HG03095 (cell line): Measurements from ENCODE around the gene MBD3.
A peak's percentile ranks its signal among the peaks of the same experiment; 100 is the strongest.
"Not testable (repeated sequence)": the region's sequence is repeated elsewhere in the genome, so short reads cannot be mapped to it uniquely, and the experiment has no call there.

Experiments used
- ATAC-seq: cut with Tn5 transposase; IDR thresholded peaks from one replicate; pipeline ENCODE4 v1.9.1; 2021; ENCODE audit warnings: moderate library complexity; ENCODE audit not compliant: unreplicated experiment

MBD3 gene, protein sequence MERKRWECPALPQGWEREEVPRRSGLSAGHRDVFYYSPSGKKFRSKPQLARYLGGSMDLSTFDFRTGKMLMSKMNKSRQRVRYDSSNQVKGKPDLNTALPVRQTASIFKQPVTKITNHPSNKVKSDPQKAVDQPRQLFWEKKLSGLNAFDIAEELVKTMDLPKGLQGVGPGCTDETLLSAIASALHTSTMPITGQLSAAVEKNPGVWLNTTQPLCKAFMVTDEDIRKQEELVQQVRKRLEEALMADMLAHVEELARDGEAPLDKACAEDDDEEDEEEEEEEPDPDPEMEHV

DNA sequence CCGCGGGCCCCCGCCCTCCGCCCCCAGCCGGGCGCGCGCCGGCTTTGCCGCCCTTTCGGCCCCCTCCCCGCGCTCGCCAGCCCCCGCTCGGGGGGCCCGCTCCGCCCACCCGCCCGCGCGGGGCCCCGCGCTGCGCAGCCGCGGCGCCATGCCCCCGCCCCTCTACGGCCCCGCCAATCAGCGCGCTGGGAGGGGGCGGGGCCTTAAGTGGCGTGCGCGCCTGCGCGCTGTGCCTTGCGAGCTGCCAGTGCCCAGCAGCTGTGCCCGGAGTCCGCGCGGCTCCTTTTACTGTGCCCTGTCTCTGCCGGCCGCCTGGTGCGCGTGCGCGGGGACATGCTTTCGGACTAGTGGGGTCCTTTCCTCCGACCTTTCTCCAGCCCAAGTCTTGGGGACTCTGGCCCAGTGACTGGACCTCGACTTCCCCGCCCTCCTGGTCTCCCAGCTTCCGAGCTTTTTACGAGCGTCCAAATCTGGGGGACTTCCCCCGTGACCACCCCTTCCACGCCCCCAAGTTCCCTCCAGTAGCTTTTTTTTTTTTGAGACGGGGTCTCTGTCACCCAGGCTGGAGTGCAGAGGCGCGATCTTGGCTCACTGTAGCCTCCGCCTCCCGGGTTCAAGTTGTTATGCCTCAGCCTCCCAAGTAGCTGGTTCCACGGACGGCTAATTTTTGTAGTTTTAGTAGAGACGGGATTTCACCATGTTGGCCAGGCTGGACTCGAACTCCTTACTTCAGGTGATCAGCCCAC is at the start of gene MBD3:
TSS of gene MBD3 (minus strand) at position 111 of the 746 bp plus-strand sequence. CDS start 234 bp downstream, outside the sequence.
- ATAC-seq, result peak; percentile 58

DNA sequence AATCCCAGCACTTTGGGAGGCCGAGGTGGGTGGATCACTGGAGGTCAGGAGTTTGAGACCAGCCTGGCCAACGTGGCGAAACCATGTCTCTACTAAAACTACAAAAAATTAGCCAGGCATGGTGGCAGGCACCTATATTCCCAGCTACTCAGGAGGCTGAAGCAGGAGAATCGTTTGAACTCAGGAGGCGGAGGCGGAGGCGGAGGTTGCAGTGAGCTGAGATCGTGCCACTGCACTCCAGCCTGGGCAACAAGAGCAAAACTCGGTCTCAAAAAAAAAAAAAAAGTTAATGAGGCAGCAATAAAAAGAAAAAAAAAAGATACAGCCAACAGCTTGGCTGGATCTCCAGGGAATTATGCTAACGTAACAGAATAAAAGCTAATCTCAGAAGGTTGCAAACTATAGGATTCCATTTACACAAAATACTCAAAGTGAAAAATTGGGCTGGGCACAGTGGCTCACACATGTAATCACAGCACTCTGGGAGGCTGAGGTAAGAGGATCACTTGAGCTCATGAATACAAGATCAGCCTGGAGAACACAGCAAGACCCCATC is 48.3 kb upstream of the MBD3 start:
- ATAC-seq, result not testable (repeated sequence)

DNA sequence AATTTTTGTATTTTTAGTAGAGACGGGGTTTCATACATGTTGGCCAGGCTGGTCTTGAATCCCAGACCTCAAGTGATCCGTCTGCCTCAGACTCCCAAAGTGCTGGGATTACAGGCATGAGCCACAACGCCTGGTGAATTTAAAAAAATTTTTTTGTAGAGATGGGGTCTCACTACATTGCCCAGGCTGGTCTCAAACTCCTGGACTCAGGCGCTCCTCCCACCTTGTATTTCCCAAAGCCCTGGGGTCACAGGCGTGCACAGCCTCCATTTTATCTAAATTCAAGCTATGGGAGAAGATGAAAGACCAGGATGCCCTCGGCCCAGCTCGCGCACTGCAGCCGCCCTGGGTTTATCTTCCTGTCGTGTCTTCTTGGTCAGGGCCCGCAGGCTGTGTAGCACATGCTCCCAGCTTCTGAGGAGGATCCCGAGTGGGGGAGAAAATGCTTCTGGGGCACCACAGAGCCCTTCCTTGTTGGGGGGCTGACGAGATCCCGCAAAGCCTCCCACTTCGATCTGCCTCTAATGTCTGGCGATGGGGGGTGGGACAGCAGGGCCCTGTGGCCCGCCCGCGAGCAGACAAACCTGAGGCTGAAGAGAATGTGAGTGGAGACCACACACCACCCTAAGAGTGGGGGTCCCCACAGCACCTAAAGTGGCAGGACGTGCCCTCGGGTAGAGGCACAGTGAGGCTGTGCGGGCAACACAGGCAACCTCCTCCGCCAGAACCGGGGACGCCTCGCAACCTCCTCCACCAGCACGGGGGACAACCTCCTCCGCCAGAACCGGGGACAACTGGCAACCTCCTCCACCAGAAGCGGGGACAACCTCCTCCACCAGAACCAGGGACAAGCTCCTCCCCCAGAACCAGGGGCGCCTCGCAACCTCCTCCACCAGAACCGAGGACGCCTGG is 43.9 kb upstream of the MBD3 start:
- no peak for ATAC-seq

DNA sequence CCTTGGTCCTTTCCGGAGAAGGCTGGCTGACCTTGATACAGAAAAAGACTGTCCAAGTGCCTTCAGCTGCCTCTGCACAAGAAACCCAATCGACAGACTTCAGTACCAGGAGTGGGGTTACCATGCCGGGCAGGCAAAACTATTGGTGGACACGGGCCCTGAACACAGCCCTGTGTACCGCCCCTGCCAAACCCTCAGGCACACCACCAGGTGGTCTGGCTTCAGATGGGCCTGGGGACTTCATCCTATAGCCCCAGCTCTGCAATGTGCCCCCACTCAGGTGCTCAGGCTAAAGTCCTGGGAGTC is 42.2 kb upstream of the MBD3 start:
- ATAC-seq, result no peak

DNA sequence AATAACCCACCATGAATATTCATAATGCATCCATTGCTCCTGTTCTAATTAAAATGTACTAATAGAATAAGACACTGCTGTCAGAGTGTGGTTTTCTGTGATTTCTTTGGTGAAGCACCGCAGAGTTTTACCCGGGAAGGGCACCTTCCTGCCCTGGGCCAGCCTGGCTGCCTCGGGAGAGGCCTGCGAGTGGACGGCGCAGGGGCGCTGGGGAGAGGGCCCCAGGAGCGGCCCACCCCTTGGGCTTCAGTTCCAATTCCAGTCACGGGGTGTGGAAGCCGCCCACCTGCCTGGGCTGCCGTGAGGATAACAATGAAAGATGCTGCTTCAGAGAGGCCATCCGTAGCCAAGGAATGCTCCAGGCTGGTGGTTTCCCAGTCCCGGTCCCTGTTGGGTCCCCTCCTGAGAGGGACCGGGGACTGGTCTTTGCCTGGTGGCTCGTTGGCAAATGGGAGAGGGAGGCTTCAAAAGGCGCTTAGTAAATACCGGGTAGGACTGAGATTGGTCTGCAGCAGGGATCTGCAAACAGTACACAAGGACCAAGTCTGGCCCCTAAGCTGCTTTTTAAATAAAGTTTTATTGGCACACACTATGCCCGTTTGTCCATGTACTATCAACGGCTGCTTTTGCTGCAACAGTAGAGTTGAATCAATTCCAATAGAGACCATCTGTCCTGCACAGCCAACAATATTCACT is 41.7 kb upstream of the MBD3 start:
- ATAC-seq, result no peak

DNA sequence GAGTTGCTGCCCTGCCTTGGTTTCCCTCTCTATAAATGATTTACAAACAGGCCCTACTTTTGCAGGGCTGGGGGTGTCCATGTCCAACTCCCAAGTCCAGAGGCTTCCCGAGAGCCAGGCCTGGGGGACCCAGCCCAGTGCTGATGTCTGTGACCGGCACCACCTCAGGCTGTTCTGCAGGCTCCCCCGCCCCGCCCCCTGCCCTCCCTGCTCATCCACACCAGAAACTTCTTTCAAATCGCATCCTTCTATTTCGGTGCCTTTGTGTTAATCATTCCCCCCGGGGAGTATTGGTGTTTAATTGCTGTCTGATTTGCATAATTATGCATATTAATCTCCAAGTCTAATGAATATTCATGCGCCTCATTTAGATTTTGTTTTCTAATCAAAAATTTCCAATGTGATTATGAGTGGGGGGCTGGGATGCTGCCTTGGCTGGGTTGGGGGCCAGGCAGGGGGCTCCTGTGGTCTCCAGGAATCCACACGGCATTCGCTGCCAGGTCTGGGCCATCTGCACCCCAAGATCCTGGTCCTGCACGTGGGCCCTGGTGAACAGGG is 40.7 kb upstream of the MBD3 start:
- ATAC-seq, result no peak

DNA sequence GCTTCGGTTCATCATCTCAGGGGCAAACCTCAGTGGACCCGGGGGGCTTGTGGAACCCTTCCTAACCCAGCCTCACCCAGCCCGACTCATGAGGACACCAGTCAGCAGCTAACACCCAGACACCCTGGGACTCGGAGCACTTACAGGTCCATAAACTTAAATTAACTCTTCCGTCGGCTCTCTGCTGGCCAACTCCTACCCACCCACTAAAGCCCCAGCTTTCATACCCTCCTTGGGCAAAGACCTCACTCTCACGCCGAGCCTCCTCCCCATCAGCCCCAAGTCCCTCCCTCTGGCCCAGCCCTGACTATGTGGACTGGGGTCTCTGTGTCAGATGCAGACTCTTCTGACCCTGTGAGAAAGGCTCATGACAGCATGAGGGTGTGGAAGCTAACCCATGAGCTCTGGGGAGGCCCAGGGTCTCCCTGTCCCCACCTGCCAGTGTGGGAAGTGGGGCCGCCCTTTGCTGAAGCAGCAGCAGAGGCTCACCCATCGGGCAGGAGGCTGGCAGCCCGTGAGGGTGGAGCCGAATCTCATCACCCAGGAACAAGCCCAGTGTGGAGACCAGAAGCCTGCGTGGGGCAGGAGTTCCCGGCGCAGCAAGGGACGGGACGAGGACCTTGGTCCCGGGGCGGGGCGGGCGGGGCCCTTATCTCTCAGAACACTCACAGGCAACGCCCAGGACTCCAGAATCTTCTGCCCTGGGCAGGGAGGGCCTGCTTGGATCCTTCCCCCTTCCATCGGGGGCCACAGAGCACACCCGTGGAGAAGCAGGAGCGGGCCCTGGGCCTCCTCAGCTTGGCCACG is 40.0 kb upstream of the MBD3 start:
- no peak for ATAC-seq

DNA sequence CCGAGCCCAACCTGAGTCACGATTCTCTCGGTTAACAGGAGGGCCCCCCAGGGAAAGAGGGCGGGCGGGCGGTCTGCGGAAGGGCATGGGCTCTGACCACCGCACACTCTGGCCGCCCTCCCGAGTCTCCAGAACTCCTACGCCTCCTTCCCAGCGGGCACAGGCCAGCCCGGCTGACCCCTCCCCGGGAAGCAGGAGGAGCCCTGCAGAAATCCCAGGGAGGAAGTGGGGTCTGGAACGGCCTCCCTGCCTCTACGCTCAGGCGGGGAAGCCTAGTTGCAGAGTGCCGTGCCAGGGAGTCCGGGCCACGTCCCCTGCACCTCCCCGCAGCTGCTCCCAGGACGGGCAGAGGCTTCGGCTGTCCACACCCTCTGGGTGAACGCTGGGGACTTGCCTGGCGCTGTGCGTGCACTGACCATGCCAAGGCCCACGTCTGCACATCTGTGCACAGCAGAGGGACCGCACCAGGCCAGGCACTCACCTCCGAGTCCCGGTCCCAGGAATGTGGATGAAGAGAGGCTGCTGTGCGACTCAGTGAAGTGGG is 39.0 kb upstream of the MBD3 start:
- ATAC-seq, result no peak

DNA sequence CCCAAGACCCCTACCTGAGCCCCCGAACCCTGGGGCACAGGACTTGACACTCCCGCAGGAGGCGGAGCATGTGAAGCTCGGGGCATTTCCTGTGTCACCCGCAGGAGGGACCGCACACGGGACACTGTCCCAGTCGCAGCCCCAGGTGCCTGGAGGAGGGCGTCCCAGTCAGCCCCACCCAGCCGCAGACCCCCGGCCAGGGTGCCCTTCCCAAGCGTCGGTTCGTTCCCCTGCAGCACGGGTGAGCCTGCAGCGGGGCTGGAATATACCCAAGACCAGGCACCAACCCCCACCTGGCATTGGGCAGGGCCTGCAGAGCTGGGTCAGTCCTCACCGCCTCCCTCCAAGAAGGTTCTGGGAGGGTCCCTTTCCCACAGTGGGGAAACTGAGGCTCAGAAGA is 38.1 kb upstream of the MBD3 start:
- ATAC-seq, result no peak

DNA sequence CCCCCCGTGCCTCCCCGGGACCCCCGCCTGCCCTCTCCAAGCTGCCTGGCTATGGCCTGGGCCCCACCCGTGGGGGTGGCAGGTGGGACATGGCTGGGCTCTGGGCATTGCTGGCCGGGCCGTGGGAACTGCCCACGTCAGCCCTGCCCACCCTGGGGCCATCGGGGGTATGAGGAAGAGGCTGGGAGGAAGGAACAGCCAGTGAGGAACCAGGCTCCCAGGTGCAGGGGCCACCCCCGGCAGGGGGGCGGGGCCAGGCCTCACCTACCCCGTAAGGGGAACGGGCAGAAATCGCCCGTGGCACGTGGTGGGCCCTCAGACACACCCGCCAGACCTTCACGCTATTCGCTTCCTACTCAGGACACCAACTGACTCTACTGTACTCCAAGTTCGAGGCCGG is 37.3 kb upstream of the MBD3 start:
- no peak for ATAC-seq

DNA sequence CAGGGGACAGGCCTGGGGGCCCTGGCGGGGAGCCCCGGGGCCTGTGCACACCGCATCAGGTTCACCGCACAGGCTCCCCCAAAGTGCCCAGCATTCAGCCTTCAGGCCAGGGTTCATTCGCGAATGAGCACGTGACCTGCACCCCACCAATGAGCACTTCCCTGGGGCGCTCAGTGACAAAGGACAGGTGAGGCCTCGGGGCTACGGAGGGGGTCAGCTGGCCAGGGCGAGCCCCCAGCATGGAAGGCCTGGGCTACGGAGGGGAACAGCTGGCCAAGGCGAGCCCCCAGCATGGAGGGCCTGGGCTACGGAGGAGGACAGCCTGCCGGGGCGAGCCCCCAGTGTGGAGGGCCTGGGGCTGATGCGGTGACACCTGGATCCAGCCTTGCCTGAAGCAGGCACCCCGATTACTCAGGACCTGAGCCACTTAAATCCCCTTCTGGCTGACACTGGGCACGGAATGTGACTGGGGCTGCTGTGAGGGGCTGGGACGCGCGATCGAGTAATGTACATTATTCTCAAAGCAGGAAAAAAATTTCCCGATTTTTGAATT is 36.7 kb upstream of the MBD3 start:
- ATAC-seq, result no peak

DNA sequence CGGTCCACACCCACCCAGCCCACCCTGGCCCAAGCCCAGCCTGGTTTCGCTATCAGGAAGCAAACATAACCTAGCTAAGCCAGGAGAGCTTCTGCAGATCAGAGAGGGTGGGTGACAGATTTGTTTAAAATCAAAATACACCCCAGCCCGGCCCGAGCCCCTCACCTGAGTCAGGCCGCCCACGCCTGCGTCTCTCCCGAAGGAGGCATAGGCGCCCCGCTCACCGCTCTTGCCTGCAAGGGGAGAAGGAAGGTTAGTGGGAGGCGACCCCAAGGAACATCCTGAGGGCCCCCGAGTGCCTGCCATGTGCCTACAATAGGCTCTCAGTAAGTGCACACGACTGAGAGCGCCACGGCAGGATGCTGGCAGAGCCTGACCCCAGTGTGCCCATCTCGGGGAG is 34.5 kb upstream of the MBD3 start:
- no peak for ATAC-seq

DNA sequence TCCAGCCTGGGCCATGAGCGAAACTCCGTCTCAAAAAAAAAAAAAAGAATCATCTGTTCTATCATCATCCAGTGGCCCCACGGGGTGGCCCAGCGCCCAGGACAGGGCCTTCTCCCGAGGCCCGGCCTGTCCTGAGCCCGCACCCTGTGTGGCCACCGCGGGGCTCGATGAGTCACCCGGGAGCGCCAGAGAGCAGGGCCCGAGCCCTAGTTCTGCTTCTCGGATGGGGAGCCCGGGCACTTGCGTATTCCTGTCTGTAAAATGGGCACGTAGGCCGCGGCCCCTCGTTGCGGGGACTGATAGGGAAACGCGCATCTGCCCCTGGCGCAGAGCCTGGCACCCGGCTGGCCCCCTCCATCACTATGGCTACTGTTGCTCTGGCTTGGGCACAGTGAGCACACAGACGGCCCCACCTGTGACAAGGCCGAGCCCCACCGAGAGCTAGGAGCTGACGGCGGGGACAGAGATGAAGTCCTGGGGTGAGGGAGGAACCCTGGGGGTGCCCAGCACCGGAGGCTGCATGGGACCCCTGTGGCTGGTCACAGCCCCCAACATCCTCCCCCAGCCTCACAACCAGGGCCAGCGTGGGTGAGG is 33.8 kb upstream of the MBD3 start:
- ATAC-seq, result no peak

DNA sequence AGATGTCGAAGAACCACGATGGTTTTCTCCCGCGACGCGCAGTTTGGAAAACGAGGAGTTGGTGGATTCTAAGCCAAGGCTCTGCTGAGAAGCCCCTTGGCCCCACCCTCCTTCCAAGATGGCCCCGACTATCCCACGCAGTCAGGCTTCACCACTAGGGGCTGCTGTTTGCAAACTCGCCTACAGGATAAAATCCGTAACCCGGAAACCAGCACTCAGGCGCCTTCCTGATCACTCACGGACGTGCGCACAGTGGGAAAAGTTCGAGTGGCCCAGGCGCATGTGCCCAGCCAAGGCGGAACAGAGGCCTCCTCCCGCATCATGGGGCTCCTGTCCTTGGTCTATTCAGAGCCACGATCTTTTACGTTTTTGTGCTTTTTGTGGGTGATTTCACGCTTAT is 31.8 kb upstream of the MBD3 start:
- ATAC-seq, result no peak

DNA sequence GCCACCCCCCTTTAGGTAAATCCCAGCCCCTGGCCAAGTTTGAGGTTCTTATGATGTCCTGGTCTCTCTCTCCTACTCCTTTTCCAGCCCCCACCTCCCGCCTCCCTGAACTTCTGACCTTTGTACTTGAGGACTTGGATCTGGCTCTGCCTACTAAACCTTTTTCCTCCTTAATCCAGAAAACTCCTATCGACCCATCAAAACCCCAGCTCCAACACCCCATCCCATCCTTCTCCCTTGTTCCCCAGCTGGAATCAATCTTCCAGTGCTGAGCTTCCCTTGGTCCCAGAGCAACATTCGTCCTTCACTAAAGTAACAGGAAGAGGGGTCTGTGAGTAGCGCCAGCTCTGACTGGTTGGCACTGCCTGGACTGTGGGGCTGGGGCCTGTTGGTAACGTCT is 29.9 kb upstream of the MBD3 start:
- ATAC-seq, result no peak

DNA sequence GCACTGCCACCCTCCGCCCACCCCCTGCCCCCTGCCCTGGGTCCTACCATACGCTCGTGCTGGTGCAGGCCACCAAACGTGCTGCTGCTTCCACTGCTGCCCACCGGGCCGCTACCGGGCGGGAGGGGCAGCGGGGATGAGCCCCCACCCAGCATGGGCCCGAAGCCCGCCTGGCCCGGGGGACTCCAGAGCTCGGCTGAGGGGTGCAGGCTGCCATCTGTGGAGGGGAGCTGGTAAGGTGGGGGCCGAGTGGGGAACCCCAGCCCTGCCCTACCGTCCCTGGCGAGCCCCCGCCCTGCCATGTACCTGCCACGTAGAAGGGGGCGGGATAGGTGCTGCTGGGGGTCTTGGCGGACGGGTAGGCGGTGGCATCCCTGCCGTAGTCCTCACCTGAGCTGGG is 29.3 kb upstream of the MBD3 start:
- ATAC-seq, result no peak

DNA sequence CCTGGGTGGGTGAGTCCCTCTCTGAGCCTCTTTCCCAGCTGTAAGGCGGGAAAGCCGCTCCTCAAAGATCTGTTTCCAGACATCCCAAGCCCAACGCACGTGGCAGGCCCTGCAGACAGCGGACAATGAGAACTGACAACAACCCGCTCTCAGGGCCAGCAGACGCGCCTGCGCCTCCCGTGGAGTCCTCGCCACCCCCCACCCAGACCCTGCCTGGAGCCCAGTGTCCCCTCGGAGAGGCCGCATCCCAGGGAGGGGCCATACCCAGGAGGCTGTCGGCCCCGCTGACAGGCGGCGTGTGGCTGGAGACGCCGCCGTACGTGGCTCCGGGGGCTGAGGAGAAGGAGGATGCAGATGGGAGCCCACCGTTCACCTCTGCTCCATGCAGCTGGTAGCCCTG is 28.9 kb upstream of the MBD3 start:
- no peak for ATAC-seq

DNA sequence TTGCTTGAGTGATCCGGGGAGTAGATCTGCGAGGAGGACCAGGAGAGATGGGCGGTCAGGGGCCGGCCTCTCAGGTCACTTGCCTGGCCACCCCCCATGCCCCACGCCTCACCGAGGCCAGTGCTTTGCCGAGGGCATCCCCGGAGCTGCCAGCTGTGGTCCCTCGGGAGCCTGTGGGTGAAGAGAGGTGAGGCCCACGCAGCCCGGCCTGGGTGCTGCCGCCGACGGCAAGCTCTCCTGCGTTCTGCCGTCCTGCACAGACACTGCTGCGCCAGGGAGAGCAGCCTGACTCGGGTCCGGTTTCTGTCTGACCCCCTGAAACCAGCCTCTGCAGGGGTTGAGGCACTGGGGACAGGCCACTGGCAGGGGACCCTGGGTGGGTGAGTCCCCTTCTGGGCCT is 28.4 kb upstream of the MBD3 start:
- ATAC-seq, result no peak

DNA sequence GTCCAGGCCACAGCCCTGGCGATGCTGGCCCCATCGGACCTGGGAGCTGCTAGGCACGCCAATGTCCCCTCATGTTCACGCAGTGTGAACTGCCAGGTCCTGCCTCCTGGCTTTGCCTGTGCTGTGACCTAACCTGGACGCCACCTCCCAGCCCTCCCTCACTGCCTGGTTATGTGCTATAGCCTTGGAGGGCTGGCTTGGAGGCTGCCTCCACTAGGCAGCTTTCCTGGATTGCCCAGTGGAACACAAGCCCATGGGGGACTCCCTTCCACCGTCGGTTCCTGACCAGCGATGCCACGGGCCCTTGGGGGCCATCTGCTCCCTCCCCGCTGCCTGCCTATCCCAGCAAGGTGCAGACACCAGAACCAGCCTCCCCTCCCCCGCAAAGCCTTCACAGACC is 27.8 kb upstream of the MBD3 start:
- ATAC-seq, result no peak
